H1 (cell line): ENCODE data around the gene RPS29. TPM values are rescaled to one million over a fixed set of nuclear protein-coding genes. Genes with fewer than 3 reads are reported as not detected.

Source experiments
- KDM4A ChIP-seq: IDR thresholded peaks from one replicate; pipeline ENCODE4 v1.7.1; 2012; ENCODE audit warnings: low read depth, mild to moderate bottlenecking, moderate library complexity, low read length, inconsistent platforms; ENCODE audit not compliant: severe bottlenecking
- POLR2A ChIP-seq, 2 experiments: IDR thresholded peaks; 1 replicate in 1 of 2; 2 replicates in 1 of 2; pipeline ENCODE4 v1.6.1; 2011; ENCODE audit warnings: low read depth in 2 of 2, low read length in 2 of 2, mild to moderate bottlenecking in 2 of 2; ENCODE audit errors: control extremely low read depth in 1 of 2
- SP2 ChIP-seq: IDR thresholded peaks from 2 replicates; pipeline ENCODE4 v1.6.1; 2012; ENCODE audit warnings: mild to moderate bottlenecking, low read length, inconsistent platforms
- polyA plus RNA-seq, 7 experiments: library from polyadenylated mRNA; depleted of rRNA in 3 of 7; stranded (reverse) in 5 of 7; unstranded in 2 of 7; fragments of >200 nt in 5 of 7; fragments of 200-250 nt in 2 of 7; gene quantifications; 1 replicate in 5 of 7; 2 replicates in 1 of 7; 4 replicates in 1 of 7; pipeline versions ENCODE4 v1.2.1 to v1.2.3, GENCODE V29; 2011 to 2013; ENCODE audit warnings: missing spikeins in 2 of 7, mixed read lengths in 2 of 7
- total RNA-seq: library from RNA; stranded (reverse); fragmentation: NEBNext Ultra II Directional; extraction: Animal tissue kit (Norgen Biotek cat#: 25700); gene quantifications from 2 replicates; pipeline ENCODE4 v1.2.1, GENCODE V29; 2021
- TF ChIP-seq, protein P1 (sequence below), 3 experiments: IDR thresholded peaks; 1 replicate in 2 of 3; 2 replicates in 1 of 3; pipeline versions ENCODE4 v1.5.1 to v1.6.1; 2011; ENCODE audit warnings: low read length in 3 of 3, mild to moderate bottlenecking in 3 of 3, inconsistent platforms in 2 of 3, low read depth in 1 of 3, moderate library complexity in 1 of 3; ENCODE audit not compliant: insufficient read depth in 1 of 3; ENCODE audit errors: control extremely low read depth in 1 of 3

The RPS29 gene
- total and polyA plus RNA-seq, 2 of the 8 experiments (the other 6 are each of a cell fraction or from before 2014, with no cell fraction given): 2,193 to 23,165 TPM

DNA sequence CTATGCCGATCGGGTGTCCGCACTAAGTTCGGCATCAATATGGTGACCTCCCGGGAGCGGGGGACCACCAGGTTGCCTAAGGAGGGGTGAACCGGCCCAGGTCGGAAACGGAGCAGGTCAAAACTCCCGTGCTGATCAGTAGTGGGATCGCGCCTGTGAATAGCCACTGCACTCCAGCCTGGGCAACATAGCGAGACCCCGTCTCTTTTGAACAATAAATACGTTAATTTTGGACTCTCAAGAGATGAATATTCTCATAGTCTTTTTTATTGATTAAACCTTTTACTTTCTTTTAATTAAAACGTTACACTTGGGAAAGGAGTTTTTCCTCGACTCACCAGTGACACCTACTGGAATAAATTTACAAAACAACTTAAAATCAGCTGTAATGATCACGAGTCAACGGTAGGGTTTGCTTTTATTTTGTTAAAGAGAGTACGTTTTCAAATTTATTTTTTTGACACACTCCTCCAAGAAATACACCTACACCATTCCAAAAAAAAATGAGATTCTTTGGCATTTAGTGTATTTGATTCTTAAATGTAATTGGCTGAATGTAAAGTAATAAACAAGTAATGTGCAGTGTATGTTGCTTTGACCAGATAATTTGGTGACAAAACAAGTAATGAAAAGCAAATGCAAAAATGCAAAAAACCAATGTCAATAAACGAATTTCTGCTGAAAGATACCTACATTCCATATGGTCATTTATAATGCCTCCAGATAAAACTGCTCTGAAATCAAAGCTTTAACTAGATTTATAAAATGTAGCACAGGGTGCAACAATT, 687 bp upstream of the RPS29 start (continued):
- TF ChIP-seq, protein P1, sequence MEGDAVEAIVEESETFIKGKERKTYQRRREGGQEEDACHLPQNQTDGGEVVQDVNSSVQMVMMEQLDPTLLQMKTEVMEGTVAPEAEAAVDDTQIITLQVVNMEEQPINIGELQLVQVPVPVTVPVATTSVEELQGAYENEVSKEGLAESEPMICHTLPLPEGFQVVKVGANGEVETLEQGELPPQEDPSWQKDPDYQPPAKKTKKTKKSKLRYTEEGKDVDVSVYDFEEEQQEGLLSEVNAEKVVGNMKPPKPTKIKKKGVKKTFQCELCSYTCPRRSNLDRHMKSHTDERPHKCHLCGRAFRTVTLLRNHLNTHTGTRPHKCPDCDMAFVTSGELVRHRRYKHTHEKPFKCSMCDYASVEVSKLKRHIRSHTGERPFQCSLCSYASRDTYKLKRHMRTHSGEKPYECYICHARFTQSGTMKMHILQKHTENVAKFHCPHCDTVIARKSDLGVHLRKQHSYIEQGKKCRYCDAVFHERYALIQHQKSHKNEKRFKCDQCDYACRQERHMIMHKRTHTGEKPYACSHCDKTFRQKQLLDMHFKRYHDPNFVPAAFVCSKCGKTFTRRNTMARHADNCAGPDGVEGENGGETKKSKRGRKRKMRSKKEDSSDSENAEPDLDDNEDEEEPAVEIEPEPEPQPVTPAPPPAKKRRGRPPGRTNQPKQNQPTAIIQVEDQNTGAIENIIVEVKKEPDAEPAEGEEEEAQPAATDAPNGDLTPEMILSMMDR (IDR thresholded peaks at IDR 0.05; ENCODE audit: control extremely low read depth in 1 of 3, insufficient read depth in 1 of 3, low read depth in 1 of 3, low read length in 3 of 3): peak in 2 of 3 experiments; percentile 76 to 89; a peak in 3 of 4 replicates
- no peak for TF ChIP-seq POLR2A (IDR thresholded peaks at IDR 0.05; ENCODE audit: control extremely low read depth in 1 of 2, low read depth in 2 of 2, low read length in 2 of 2)
- no peak for TF ChIP-seq SP2
- TF ChIP-seq KDM4A: no peak
